HepG2 (cell line): Measurements from ENCODE around the gene ITK. TPM values are rescaled to one million over a fixed set of nuclear protein-coding genes. Genes with fewer than 3 reads are reported as not detected.

ENCODE experiments used
- BRF2 ChIP-seq: sonication (generic); formaldehyde crosslinking; IDR thresholded peaks from 2 replicates; pipeline ENCODE4 v1.8.1; 2022; ENCODE audit warnings: mild to moderate bottlenecking, missing genetic modification reagents
- ELF4 ChIP-seq: sonication (generic); formaldehyde crosslinking; IDR thresholded peaks from 2 replicates; pipeline ENCODE4 v1.5.0; 2020; ENCODE audit warnings: missing genetic modification reagents, mild to moderate bottlenecking, moderate library complexity, borderline replicate concordance
- ESRRA ChIP-seq: sonication (generic); formaldehyde crosslinking; IDR thresholded peaks from 2 replicates; pipeline ENCODE4 v1.5.1; 2020; ENCODE audit warnings: mild to moderate bottlenecking, low read depth, missing genetic modification reagents
- HES4 ChIP-seq: sonication (generic); formaldehyde crosslinking; IDR thresholded peaks from 2 replicates; pipeline ENCODE4 v1.9.0; 2021; ENCODE audit warnings: mild to moderate bottlenecking, missing genetic modification reagents, borderline replicate concordance
- HMGA1 ChIP-seq: sonication (generic); formaldehyde crosslinking; conservative IDR thresholded peaks from 2 replicates; pipeline ENCODE4 v1.4.0; 2020; ENCODE audit warnings: missing genetic modification reagents
- IKZF1 ChIP-seq: fragments of 450-650 bp; IDR thresholded peaks from 2 replicates; pipeline ENCODE4 v1.7.1; 2016
- MIXL1 ChIP-seq: IDR thresholded peaks from 2 replicates; pipeline ENCODE4 v1.6.1; 2016
- MLX ChIP-seq: IDR thresholded peaks from 2 replicates; pipeline ENCODE4 v1.6.1; 2016
- PRDM10 ChIP-seq: sonication (generic); formaldehyde crosslinking; IDR thresholded peaks from 2 replicates; pipeline ENCODE4 v1.4.0; 2020; ENCODE audit warnings: low read depth, missing genetic modification reagents
- RARA ChIP-seq: IDR thresholded peaks from 2 replicates; pipeline ENCODE4 v1.6.1; 2016; ENCODE audit warnings: missing genetic modification reagents, missing compliant biosample characterization
- SNAPC2 ChIP-seq: sonication (generic); formaldehyde crosslinking; IDR thresholded peaks from 2 replicates; pipeline ENCODE4 v1.8.1; 2022; ENCODE audit warnings: mild to moderate bottlenecking, missing genetic modification reagents
- TAF15 ChIP-seq: fragments of 200-400 bp; formaldehyde crosslinking; IDR thresholded peaks from one replicate; pipeline ENCODE4 v1.6.1; 2018; ENCODE audit warnings: mild to moderate bottlenecking, low read depth, low read length; ENCODE audit not compliant: poor library complexity, severe bottlenecking
- YEATS4 ChIP-seq: sonication (generic); formaldehyde crosslinking; IDR thresholded peaks from 2 replicates; pipeline ENCODE4 v1.4.0; 2020; ENCODE audit warnings: missing genetic modification reagents, borderline replicate concordance
- ZHX1 ChIP-seq: sonication (generic); formaldehyde crosslinking; IDR thresholded peaks from 2 replicates; pipeline ENCODE4 v1.8.1; 2022; ENCODE audit warnings: low read depth, mild to moderate bottlenecking, missing genetic modification reagents
- ZNF646 ChIP-seq: sonication (generic); formaldehyde crosslinking; IDR thresholded peaks from 2 replicates; pipeline ENCODE4 v1.9.0; 2021; ENCODE audit warnings: mild to moderate bottlenecking, missing genetic modification reagents
- polyA plus RNA-seq, 8 experiments: library from polyadenylated mRNA; depleted of rRNA in 3 of 8; stranded (reverse) in 7 of 8; unstranded in 1 of 8; fragments of >200 nt; fragmentation: Illumina TruSeq in 4 of 8; extraction: Trizol in 4 of 8; gene quantifications; 2 replicates each; pipeline versions ENCODE4 v1.2.1 to v1.2.3, GENCODE V29; 2011 to 2016; ENCODE audit warnings: low read depth in 4 of 8, missing spikeins in 1 of 8, mixed read lengths in 1 of 8; ENCODE audit not compliant: insufficient read depth in 1 of 8
- total RNA-seq, 5 experiments: library from RNA; depleted of rRNA; stranded (reverse); fragments of >200 nt; fragmentation: Illumina TruSeq; extraction: Trizol; gene quantifications; 2 replicates each; pipeline ENCODE4 v1.2.3, GENCODE V29; 2016; ENCODE audit warnings: low read depth in 1 of 5

The ITK gene
- total and polyA plus RNA-seq, 2 of the 13 experiments (the other 11 are each of a cell fraction or from before 2014, with no cell fraction given), result 0.01 TPM; not detected in 1

- TF ChIP-seq BRF2 (CRISPR knock-in tag) (no peak), TAF15 (no peak), YEATS4 (CRISPR knock-in tag) (no peak), HES4 (CRISPR knock-in tag) (no peak), SNAPC2 (CRISPR knock-in tag) (no peak), HMGA1 (CRISPR knock-in tag) (no peak), ESRRA (CRISPR knock-in tag) (no peak), ZNF646 (CRISPR knock-in tag) (no peak), ELF4 (CRISPR knock-in tag) (no peak), ZHX1 (no peak), MIXL1 (CRISPR knock-in tag) (no peak), RARA (CRISPR knock-in tag) (no peak), MLX (no peak), IKZF1 (no peak), PRDM10 (CRISPR knock-in tag) (no peak)
Observed at GRCh38 chr5:157265714-157266285, 85.2 kb downstream of the ITK start, which contains the start of gene CYFIP2 (continued).
